ENCODE measurements around the gene RFX5.
"Not testable (repeated sequence)": the region's sequence is repeated elsewhere in the genome, so short reads cannot be mapped to it uniquely, and the experiment has no call there.

Gene RFX5

GRCh38 chr1:151362308-151363155 lies 15.5 kb upstream of the RFX5 start:
- no peak for DNase-seq (ENCODE audit: low read depth in 2 of 2, low spot score in 1 of 2)

GRCh38 chr1:151361883-151362282 lies 14.8 kb upstream of the RFX5 start:
- no peak for DNase-seq (ENCODE audit: low read depth in 2 of 2, low spot score in 1 of 2)

- DNase-seq (ENCODE audit: low read depth in 2 of 2, low spot score in 1 of 2), result no peak
Observed at GRCh38 chr1:151356696-151357095, 9.6 kb upstream of the RFX5 start.

GRCh38 chr1:151352021-151352718 lies 5.1 kb upstream of the RFX5 start:
- no peak for DNase-seq (ENCODE audit: low read depth in 2 of 2, low spot score in 1 of 2)

GRCh38 chr1:151350323-151350722 lies 3.3 kb upstream of the RFX5 start:
- DNase-seq (ENCODE audit: low read depth in 2 of 2, low spot score in 1 of 2), result not testable (repeated sequence)

- no peak for DNase-seq (ENCODE audit: low read depth in 2 of 2, low spot score in 1 of 2)
Observed at GRCh38 chr1:151347523-151348246, 633 bp upstream of the RFX5 start.

- no peak for DNase-seq (ENCODE audit: low read depth in 2 of 2, low spot score in 1 of 2)
Observed at GRCh38 chr1:151346082-151346768, 827 bp downstream of the RFX5 start.

GRCh38 chr1:151344291-151344690 lies 2.8 kb downstream of the RFX5 start:
- no peak for DNase-seq (ENCODE audit: low read depth in 2 of 2, low spot score in 1 of 2)

GRCh38 chr1:151343587-151343986 lies 3.5 kb downstream of the RFX5 start:
- no peak for DNase-seq (ENCODE audit: low read depth in 2 of 2, low spot score in 1 of 2)

- DNase-seq (ENCODE audit: low read depth in 2 of 2, low spot score in 1 of 2), result no peak
Observed at GRCh38 chr1:151342569-151342968, 4.5 kb downstream of the RFX5 start.

GRCh38 chr1:151342021-151342420 lies 5.0 kb downstream of the RFX5 start:
- no peak for DNase-seq (ENCODE audit: low read depth in 2 of 2, low spot score in 1 of 2)

- DNase-seq (ENCODE audit: low read depth in 2 of 2, low spot score in 1 of 2), result peak in 1 of 2 donors; percentile 18
Observed at GRCh38 chr1:151340870-151341754, 5.9 kb downstream of the RFX5 start.

- no peak for DNase-seq (ENCODE audit: low read depth in 2 of 2, low spot score in 1 of 2)
Observed at GRCh38 chr1:151336556-151336955, 10.5 kb downstream of the RFX5 start.

GRCh38 chr1:151334822-151335221 lies 12.2 kb downstream of the RFX5 start:
- no peak for DNase-seq (ENCODE audit: low read depth in 2 of 2, low spot score in 1 of 2)

- DNase-seq (ENCODE audit: low read depth in 2 of 2, low spot score in 1 of 2), result no peak
Observed at GRCh38 chr1:151327903-151328674, 19.0 kb downstream of the RFX5 start.

GRCh38 chr1:151327223-151327902 lies 19.7 kb downstream of the RFX5 start, which contains the start of gene PI4KB:
Gene PI4KB (minus strand): TSS chr1:151327416. CDS start chr1:151316481, 10,935 bp downstream.
- DNase-seq (ENCODE audit: low read depth in 2 of 2, low spot score in 1 of 2), result peak; percentile 66 to 74

- peak; percentile 17 to 53 for DNase-seq (ENCODE audit: low read depth in 2 of 2, low spot score in 1 of 2)
Observed at GRCh38 chr1:151326619-151327222, 20.3 kb downstream of the RFX5 start.
